HepG2 (cell line): Measurements from ENCODE around the gene UTS2R. TPM values are rescaled to one million over a fixed set of nuclear protein-coding genes. Genes with fewer than 3 reads are reported as not detected.

Source experiments
- BHLHE40 ChIP-seq: IDR thresholded peaks from 2 replicates; pipeline ENCODE4 v1.6.1; 2011; ENCODE audit warnings: low read length, improper control_type of control experiment
- BORCS8-MEF2B ChIP-seq: sonication (generic); formaldehyde crosslinking; IDR thresholded peaks from 2 replicates; pipeline ENCODE4 v1.8.0; 2022; ENCODE audit warnings: mild to moderate bottlenecking, missing genetic modification reagents
- DPF2 ChIP-seq: sonication (generic); formaldehyde crosslinking; IDR thresholded peaks from 2 replicates; pipeline ENCODE4 v1.4.0; 2020; ENCODE audit warnings: mild to moderate bottlenecking, low read depth, missing genetic modification reagents, borderline replicate concordance
- ETV5 ChIP-seq: IDR thresholded peaks from 2 replicates; pipeline ENCODE4 v1.6.1; 2018; ENCODE audit warnings: missing biosample characterization, missing genetic modification reagents, inconsistent platforms, borderline replicate concordance
- IKZF4 ChIP-seq: sonication (generic); formaldehyde crosslinking; IDR thresholded peaks from 2 replicates; pipeline ENCODE4 v1.5.1; 2020; ENCODE audit warnings: borderline replicate concordance, mild to moderate bottlenecking, low read depth, missing genetic modification reagents; ENCODE audit errors: not compliant biosample characterization
- KDM6A ChIP-seq: IDR thresholded peaks from 2 replicates; pipeline ENCODE4 v1.6.1; 2016; ENCODE audit warnings: low read depth
- KLF13 ChIP-seq: sonication (generic); formaldehyde crosslinking; IDR thresholded peaks from 2 replicates; pipeline ENCODE4 v1.4.0; 2020; ENCODE audit warnings: mild to moderate bottlenecking, missing genetic modification reagents
- NAIF1 ChIP-seq: sonication (generic); formaldehyde crosslinking; IDR thresholded peaks from 2 replicates; pipeline ENCODE4 v1.5.0; 2020; ENCODE audit warnings: mild to moderate bottlenecking, missing genetic modification reagents, borderline replicate concordance
- NCOA1 ChIP-seq: sonication (generic); formaldehyde crosslinking; IDR thresholded peaks from 2 replicates; pipeline ENCODE4 v1.9.0; 2021; ENCODE audit warnings: missing genetic modification reagents
- SIN3B ChIP-seq: fragments of 150-350 bp; IDR thresholded peaks from 2 replicates; pipeline ENCODE4 v1.6.1; 2014; ENCODE audit warnings: low read length
- SMYD3 ChIP-seq: sonication (generic); formaldehyde crosslinking; IDR thresholded peaks from 2 replicates; pipeline ENCODE4 v1.8.1; 2023; ENCODE audit warnings: mild to moderate bottlenecking, missing genetic modification reagents
- SP5 ChIP-seq: IDR thresholded peaks from 2 replicates; pipeline ENCODE4 v1.6.1; 2016; ENCODE audit warnings: low read depth, borderline replicate concordance
- TARDBP ChIP-seq: sonication (generic); formaldehyde crosslinking; IDR thresholded peaks from 2 replicates; pipeline ENCODE4 v1.8.0; 2022; ENCODE audit warnings: mild to moderate bottlenecking, missing genetic modification reagents
- ZNF678 ChIP-seq: sonication (generic); formaldehyde crosslinking; IDR thresholded peaks from 2 replicates; pipeline ENCODE4 v1.4.0; 2020; ENCODE audit warnings: mild to moderate bottlenecking, missing genetic modification reagents
- ZNF710 ChIP-seq: sonication (generic); formaldehyde crosslinking; IDR thresholded peaks from 2 replicates; pipeline ENCODE4 v1.5.0; 2020; ENCODE audit warnings: mild to moderate bottlenecking, missing genetic modification reagents, borderline replicate concordance
- polyA plus RNA-seq, 8 experiments: library from polyadenylated mRNA; depleted of rRNA in 3 of 8; stranded (reverse) in 7 of 8; unstranded in 1 of 8; fragments of >200 nt; fragmentation: Illumina TruSeq in 4 of 8; extraction: Trizol in 4 of 8; gene quantifications; 2 replicates each; pipeline versions ENCODE4 v1.2.1 to v1.2.3, GENCODE V29; 2011 to 2016; ENCODE audit warnings: low read depth in 4 of 8, missing spikeins in 1 of 8, mixed read lengths in 1 of 8; ENCODE audit not compliant: insufficient read depth in 1 of 8
- total RNA-seq, 5 experiments: library from RNA; depleted of rRNA; stranded (reverse); fragments of >200 nt; fragmentation: Illumina TruSeq; extraction: Trizol; gene quantifications; 2 replicates each; pipeline ENCODE4 v1.2.3, GENCODE V29; 2016; ENCODE audit warnings: low read depth in 1 of 5
- TF ChIP-seq, protein P1 (sequence below): IDR thresholded peaks from 2 replicates; pipeline ENCODE4 v1.6.1; 2016; ENCODE audit warnings: mild to moderate bottlenecking, missing biosample characterization, missing genetic modification reagents
- TF ChIP-seq, protein P2 (sequence below): sonication (generic); formaldehyde crosslinking; IDR thresholded peaks from 2 replicates; pipeline ENCODE4 v1.4.0; 2020; ENCODE audit warnings: missing genetic modification reagents
- TF ChIP-seq, protein P3 (sequence below): sonication (generic); formaldehyde crosslinking; IDR thresholded peaks from 2 replicates; pipeline ENCODE4 v1.9.0; 2022; ENCODE audit warnings: low read depth, missing genetic modification reagents
- TF ChIP-seq, protein P4 (sequence below): sonication (generic); formaldehyde crosslinking; IDR thresholded peaks from 2 replicates; pipeline ENCODE4 v1.5.1; 2020; ENCODE audit warnings: mild to moderate bottlenecking, missing genetic modification reagents, moderate library complexity

Gene UTS2R
- total and polyA plus RNA-seq, 2 of the 13 experiments (the other 11 are each of a cell fraction or from before 2014, with no cell fraction given), result 0.13 to 0.15 TPM

GRCh38 chr17:82346342-82347300 is 24.9 kb upstream of the UTS2R start (continued):
- peak; percentile 86; the same call in 1 of the 2 replicates for TF ChIP-seq DPF2 (CRISPR knock-in tag)
- peak; percentile 68; the same call in 1 of the 2 replicates for TF ChIP-seq ZNF678 (CRISPR knock-in tag)
- TF ChIP-seq TARDBP (CRISPR knock-in tag), result peak; percentile 98
- peak; percentile 96 for TF ChIP-seq SP5 (CRISPR knock-in tag)
- TF ChIP-seq, protein P1, sequence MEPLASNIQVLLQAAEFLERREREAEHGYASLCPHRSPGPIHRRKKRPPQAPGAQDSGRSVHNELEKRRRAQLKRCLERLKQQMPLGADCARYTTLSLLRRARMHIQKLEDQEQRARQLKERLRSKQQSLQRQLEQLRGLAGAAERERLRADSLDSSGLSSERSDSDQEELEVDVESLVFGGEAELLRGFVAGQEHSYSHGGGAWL, result peak; percentile 45; the same call in 1 of the 2 replicates
- peak; percentile 81; the same call in 1 of the 2 replicates for TF ChIP-seq SMYD3 (CRISPR knock-in tag)
- no peak for TF ChIP-seq IKZF4 (CRISPR knock-in tag)
- 0 out of 2 replicates have a peak, but pooled peaks have one; percentile 17 for TF ChIP-seq BORCS8-MEF2B (CRISPR knock-in tag)
- TF ChIP-seq BHLHE40, result peak; percentile 96
- TF ChIP-seq, protein P2, sequence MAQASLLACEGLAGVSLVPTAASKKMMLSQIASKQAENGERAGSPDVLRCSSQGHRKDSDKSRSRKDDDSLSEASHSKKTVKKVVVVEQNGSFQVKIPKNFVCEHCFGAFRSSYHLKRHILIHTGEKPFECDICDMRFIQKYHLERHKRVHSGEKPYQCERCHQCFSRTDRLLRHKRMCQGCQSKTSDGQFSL (CRISPR knock-in tag), result peak; percentile 66; the same call in 1 of the 2 replicates
- TF ChIP-seq, protein P3, sequence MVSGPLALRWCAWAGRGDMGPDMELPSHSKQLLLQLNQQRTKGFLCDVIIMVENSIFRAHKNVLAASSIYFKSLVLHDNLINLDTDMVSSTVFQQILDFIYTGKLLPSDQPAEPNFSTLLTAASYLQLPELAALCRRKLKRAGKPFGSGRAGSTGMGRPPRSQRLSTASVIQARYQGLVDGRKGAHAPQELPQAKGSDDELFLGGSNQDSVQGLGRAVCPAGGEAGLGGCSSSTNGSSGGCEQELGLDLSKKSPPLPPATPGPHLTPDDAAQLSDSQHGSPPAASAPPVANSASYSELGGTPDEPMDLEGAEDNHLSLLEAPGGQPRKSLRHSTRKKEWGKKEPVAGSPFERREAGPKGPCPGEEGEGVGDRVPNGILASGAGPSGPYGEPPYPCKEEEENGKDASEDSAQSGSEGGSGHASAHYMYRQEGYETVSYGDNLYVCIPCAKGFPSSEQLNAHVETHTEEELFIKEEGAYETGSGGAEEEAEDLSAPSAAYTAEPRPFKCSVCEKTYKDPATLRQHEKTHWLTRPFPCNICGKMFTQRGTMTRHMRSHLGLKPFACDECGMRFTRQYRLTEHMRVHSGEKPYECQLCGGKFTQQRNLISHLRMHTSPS (CRISPR knock-in tag), result peak; percentile 53; the same call in 1 of the 2 replicates
- TF ChIP-seq ZNF710 (CRISPR knock-in tag), result peak; percentile 97
- 0 out of 2 replicates have a peak, but pooled peaks have one; percentile 63 for TF ChIP-seq NCOA1
- TF ChIP-seq KLF13, result peak; percentile 75; the same call in 1 of the 2 replicates
- TF ChIP-seq ETV5 (CRISPR knock-in tag), result peak; percentile 100
- peak; percentile 91 for TF ChIP-seq KDM6A
- no peak; the same call in 1 of the 2 replicates for TF ChIP-seq SIN3B
- TF ChIP-seq NAIF1 (CRISPR knock-in tag), result peak; percentile 67; the same call in 1 of the 2 replicates
- TF ChIP-seq, protein P4, sequence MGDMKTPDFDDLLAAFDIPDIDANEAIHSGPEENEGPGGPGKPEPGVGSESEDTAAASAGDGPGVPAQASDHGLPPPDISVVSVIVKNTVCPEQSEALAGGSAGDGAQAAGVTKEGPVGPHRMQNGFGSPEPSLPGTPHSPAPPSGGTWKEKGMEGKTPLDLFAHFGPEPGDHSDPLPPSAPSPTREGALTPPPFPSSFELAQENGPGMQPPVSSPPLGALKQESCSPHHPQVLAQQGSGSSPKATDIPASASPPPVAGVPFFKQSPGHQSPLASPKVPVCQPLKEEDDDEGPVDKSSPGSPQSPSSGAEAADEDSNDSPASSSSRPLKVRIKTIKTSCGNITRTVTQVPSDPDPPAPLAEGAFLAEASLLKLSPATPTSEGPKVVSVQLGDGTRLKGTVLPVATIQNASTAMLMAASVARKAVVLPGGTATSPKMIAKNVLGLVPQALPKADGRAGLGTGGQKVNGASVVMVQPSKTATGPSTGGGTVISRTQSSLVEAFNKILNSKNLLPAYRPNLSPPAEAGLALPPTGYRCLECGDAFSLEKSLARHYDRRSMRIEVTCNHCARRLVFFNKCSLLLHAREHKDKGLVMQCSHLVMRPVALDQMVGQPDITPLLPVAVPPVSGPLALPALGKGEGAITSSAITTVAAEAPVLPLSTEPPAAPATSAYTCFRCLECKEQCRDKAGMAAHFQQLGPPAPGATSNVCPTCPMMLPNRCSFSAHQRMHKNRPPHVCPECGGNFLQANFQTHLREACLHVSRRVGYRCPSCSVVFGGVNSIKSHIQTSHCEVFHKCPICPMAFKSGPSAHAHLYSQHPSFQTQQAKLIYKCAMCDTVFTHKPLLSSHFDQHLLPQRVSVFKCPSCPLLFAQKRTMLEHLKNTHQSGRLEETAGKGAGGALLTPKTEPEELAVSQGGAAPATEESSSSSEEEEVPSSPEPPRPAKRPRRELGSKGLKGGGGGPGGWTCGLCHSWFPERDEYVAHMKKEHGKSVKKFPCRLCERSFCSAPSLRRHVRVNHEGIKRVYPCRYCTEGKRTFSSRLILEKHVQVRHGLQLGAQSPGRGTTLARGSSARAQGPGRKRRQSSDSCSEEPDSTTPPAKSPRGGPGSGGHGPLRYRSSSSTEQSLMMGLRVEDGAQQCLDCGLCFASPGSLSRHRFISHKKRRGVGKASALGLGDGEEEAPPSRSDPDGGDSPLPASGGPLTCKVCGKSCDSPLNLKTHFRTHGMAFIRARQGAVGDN (CRISPR knock-in tag), result peak; percentile 96
